GM12878 (cell line): ENCODE results near the gene VPS33B. TPM values are rescaled to one million over a fixed set of nuclear protein-coding genes. Genes with fewer than 3 reads are reported as not detected.

Experiments
- CEBPB ChIP-seq, 2 experiments: fragments of 150-350 bp in 1 of 2; IDR thresholded peaks; 2 replicates each; pipeline ENCODE4 v1.6.1; 2012 to 2014; ENCODE audit warnings: low read depth in 2 of 2, low read length in 2 of 2, borderline replicate concordance in 1 of 2, inconsistent platforms in 1 of 2
- ZBTB11 ChIP-seq: fragments of 450-650 bp; formaldehyde crosslinking; IDR thresholded peaks from 2 replicates; pipeline ENCODE4 v1.5.0; 2022; ENCODE audit warnings: mild to moderate bottlenecking, missing genetic modification characterization
- ZBTB40 ChIP-seq: fragments of 450-650 bp; IDR thresholded peaks from 2 replicates; pipeline ENCODE4 v1.6.1; 2016; ENCODE audit warnings: mild to moderate bottlenecking, moderate library complexity, borderline replicate concordance
- polyA plus RNA-seq, 11 experiments: library from polyadenylated mRNA; depleted of rRNA in 4 of 11; unstranded in 6 of 11; stranded (reverse) in 5 of 11; fragments of >200 nt; fragmentation: Nextera tagmentation in 4 of 11; fragmentation: Illumina TruSeq in 1 of 11; extraction: Ambion mirVana in 4 of 11; extraction: Trizol in 1 of 11; gene quantifications; 1 replicate in 1 of 11; 2 replicates in 10 of 11; pipeline versions ENCODE4 v1.2.1 to v1.2.3, GENCODE V29; 2011 to 2016; ENCODE audit warnings: inconsistent platforms in 2 of 11, missing spikeins in 2 of 11, low read depth in 1 of 11
- total RNA-seq, 4 experiments: library from RNA; depleted of rRNA in 3 of 4; stranded (reverse); fragments of >200 nt in 3 of 4; fragmentation: Illumina TruSeq in 1 of 4; extraction: Trizol in 1 of 4; gene quantifications; 2 replicates each; pipeline versions ENCODE4 v1.2.1 to v1.2.3, GENCODE V29; 2013 to 2021

The VPS33B gene
- total and polyA plus RNA-seq, 10 of the 15 experiments (the other 5 are each of a cell fraction or from before 2014, with no cell fraction given), result 11.4 to 21.5 (median 15.2) TPM

GRCh38 chr15:90987561-90988141 lies 34.7 kb downstream of the VPS33B start (continued):
- TF ChIP-seq CEBPB (IDR thresholded peaks at IDR 0.05; ENCODE audit: borderline replicate concordance in 1 of 2, low read depth in 2 of 2, low read length in 2 of 2) (no peak), ZBTB40 (no peak), ZBTB11 (CRISPR knock-in tag) (no peak)
